Measurements from ENCODE around the gene MLLT10.

GRCh38 chr10:21707498-21707897, 173.5 kb downstream of the MLLT10 start:
- TF ChIP-seq CTCF (IDR thresholded peaks at IDR 0.05): no peak
- no peak for TF ChIP-seq POLR2A (IDR thresholded peaks at IDR 0.05)

All from right lobe of liver (tissue), 4 donors.